NT2/D1 (cell line): Measurements from ENCODE around the gene DPEP1.

ENCODE experiments used
- SUZ12 ChIP-seq: IDR thresholded peaks from 2 replicates; pipeline ENCODE4 v1.6.1; 2011; ENCODE audit not compliant: insufficient read length, insufficient read depth; ENCODE audit errors: extremely low read depth
- YY1 ChIP-seq: IDR thresholded peaks from 2 replicates; pipeline ENCODE4 v1.6.1; 2011; ENCODE audit not compliant: insufficient read length, insufficient read depth

GRCh38 chr16:89567656-89568594, 45.5 kb upstream of the DPEP1 start:
- no peak for TF ChIP-seq SUZ12
- TF ChIP-seq YY1: no peak
